LNCaP clone FGC (cell line): ENCODE data around the gene LRRC4.
A peak's percentile ranks its signal among the peaks of the same experiment; 100 is the strongest.

Source experiments
- DNase-seq: peaks from one replicate; pipeline ENCODE4 v3.0.0-alpha.2; 2011; ENCODE audit warnings: low read depth
- H3K4me3 ChIP-seq: 2 replicates; pipeline ENCODE4 v1.5.1; 2011; ENCODE audit warnings: mild to moderate bottlenecking, low read depth, low read length, control low read depth
- TF ChIP-seq, protein P1 (sequence below): IDR thresholded peaks from 2 replicates; pipeline ENCODE4 v1.5.1; 2012; ENCODE audit warnings: mild to moderate bottlenecking; ENCODE audit not compliant: control insufficient read depth, insufficient read depth; ENCODE audit errors: extremely low read depth

LRRC4 gene, protein sequence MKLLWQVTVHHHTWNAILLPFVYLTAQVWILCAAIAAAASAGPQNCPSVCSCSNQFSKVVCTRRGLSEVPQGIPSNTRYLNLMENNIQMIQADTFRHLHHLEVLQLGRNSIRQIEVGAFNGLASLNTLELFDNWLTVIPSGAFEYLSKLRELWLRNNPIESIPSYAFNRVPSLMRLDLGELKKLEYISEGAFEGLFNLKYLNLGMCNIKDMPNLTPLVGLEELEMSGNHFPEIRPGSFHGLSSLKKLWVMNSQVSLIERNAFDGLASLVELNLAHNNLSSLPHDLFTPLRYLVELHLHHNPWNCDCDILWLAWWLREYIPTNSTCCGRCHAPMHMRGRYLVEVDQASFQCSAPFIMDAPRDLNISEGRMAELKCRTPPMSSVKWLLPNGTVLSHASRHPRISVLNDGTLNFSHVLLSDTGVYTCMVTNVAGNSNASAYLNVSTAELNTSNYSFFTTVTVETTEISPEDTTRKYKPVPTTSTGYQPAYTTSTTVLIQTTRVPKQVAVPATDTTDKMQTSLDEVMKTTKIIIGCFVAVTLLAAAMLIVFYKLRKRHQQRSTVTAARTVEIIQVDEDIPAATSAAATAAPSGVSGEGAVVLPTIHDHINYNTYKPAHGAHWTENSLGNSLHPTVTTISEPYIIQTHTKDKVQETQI

DNA sequence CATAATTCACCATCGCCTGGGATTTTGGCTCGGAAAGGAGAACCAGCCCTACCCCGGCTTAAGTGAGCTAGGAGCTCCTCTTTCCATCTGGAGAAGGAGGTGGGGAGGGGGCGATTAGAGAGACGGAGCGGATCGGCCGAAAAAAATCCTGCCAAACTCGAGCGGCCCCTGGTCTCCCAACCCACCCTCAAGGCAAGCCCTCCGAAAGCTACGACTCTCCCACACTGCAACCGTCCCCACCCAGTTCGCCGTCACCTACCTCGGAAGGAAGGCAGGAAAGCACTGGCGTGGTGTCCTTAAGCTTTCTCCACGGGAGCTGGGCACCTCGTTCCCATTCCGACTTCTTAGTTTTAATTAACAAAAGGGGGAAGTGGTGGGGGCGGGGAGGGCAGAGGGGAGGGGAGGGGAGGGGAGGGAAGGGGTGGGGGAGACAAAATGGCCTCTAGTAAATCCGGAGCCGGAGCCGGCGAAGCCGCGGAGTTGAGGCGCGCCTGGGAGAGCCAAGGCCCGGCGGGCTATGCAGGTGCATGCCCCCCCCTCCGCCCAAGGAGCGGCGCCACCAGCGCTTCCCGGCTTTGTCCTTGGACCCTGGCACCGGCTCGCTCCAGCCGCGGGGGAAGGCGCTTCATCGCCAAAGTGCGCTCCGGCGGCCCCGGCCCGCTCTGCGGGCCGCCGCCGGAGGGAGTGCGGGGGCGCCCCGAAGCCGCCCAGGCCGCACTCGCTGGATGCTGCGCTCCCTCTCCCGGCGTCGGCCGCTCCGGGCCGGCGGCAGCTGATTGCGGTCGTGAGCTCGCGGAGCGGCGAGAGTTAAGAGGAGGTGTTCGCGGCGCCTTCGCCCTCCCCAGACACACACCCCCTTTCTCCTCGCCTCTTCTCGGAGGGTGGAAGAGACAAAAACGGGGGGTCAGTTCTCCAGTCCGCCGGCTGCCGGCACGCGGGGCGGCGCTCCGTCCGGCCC lies at the start of gene LRRC4:
LRRC4 (minus strand) TSS at position 784 of the 958 bp plus-strand sequence. CDS start 797 bp downstream, outside the sequence.
- no peak for DNase-seq
- H3K4me3 ChIP-seq = no peak within 1 kb of the TSS
- TF ChIP-seq, protein P1, sequence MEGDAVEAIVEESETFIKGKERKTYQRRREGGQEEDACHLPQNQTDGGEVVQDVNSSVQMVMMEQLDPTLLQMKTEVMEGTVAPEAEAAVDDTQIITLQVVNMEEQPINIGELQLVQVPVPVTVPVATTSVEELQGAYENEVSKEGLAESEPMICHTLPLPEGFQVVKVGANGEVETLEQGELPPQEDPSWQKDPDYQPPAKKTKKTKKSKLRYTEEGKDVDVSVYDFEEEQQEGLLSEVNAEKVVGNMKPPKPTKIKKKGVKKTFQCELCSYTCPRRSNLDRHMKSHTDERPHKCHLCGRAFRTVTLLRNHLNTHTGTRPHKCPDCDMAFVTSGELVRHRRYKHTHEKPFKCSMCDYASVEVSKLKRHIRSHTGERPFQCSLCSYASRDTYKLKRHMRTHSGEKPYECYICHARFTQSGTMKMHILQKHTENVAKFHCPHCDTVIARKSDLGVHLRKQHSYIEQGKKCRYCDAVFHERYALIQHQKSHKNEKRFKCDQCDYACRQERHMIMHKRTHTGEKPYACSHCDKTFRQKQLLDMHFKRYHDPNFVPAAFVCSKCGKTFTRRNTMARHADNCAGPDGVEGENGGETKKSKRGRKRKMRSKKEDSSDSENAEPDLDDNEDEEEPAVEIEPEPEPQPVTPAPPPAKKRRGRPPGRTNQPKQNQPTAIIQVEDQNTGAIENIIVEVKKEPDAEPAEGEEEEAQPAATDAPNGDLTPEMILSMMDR = no peak

DNA sequence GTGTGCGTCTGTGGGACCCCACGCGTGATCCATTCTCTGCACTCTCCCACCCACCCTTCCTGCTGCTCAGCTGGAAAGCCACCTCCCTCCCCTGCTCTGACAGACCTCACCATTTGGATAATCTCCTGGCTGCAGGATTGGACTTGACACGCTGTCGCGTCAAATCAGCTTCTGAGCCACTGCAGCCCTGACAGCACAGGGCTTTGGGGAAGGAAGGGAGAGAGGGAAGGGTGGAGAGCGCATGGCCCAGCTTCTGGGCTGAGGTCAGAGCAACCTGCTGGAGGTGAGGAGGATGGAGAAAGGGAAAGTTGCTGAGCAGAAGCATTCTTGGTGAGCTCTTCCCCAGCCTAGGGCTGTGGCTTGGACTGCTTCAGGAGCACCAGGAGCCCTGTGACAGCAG lies 48.9 kb upstream of the LRRC4 start:
- TF ChIP-seq, protein P1 = no peak
- no peak overlapping the region for H3K4me3 ChIP-seq
- no peak for DNase-seq

DNA sequence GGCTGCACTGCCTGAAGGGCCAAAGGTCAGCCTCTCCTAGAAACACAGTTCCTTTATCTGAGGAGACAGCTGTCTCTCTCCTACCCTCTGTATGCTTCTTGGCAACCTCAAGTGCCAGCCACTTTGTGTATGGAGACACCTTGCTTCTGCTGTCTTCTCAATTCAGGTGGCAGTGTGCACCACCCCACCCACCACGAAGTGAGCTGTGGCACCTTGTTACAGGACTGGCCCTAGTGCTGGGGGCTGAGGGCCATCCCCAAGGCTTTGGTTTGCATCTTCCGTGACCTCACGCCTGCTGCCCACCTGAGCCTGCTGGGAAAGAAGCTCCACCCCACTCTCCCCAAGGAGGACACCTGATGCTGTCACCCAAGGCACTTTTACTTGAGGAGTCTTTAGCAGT lies 47.1 kb upstream of the LRRC4 start:
- TF ChIP-seq, protein P1 = no peak
- no peak overlapping the region for H3K4me3 ChIP-seq
- no peak for DNase-seq

DNA sequence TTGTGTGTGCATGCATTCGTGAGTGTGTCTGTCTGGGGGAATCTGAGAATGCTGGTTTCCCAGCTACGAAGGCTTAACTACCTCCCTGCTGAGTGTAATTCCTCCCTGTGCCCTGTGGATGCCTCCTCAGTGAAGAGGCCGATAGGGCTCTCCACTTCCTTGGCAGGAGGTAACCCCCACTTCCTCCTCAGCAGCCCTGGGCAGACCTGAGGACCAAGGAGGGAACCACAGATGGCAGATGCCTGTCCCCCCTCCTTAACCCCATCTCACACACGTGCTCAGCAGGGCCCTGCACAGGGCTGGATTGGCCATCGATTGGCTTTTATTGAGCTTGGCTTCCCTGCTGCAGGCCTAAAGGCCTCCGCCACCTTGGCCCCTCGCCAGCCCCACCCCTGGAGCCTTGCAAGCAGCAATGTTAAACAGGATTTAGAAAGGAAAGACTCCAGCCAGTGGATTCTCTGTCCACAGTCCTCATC lies 45.6 kb upstream of the LRRC4 start:
- H3K4me3 ChIP-seq = no peak overlapping the region
- DNase-seq = peak; percentile 81

DNA sequence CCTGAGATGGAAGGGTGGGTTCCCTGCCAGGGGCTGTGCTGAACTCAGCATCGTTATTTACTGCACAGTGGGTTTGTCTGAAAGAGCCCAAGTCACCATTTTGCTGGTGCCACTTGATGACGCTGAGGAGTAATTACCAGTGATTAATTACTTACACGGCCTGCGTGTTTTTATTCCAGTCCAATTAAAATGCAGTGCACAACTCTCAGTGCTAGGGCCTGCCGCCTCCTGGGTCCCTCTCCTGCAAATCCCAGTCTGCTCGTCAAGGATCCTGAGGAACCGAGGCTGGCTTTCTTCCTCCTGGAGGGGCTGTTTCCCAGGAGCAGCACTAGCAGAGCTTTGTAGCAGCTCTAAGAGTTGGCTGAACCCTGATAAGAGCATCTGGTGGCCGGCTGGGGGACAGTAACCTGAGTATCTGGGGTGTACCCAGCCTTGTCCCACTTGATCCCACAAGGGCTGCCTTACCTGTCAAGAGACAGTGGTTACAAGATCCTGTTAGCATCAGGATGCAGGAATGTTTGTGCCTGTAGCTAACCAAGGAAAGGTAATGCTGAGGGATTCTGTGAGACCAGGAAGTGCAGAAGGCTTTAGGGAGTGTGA lies 45.1 kb upstream of the LRRC4 start:
- TF ChIP-seq, protein P1 = no peak
- no peak overlapping the region for H3K4me3 ChIP-seq
- DNase-seq = no peak

More for the DNA sequence above, 45.6 kb upstream of the LRRC4 start:
- TF ChIP-seq, protein P1 = no peak
